Muscle layer of duodenum (tissue), 2 donors: Measurements from ENCODE around the gene TMEM119.
"Not testable (repeated sequence)": the region's sequence is repeated elsewhere in the genome, so short reads cannot be mapped to it uniquely, and the experiment has no call there.

Experiments used
- H3K27ac ChIP-seq: one replicate; pipeline ENCODE4 v1.7.0; 2013; ENCODE audit warnings: mild to moderate bottlenecking, low read length
- H3K27me3 ChIP-seq: one replicate; pipeline ENCODE4 v1.7.0; 2013; ENCODE audit warnings: low read depth, mild to moderate bottlenecking, control low read depth, low read length
- H3K36me3 ChIP-seq, 2 donors: one replicate each; pipeline ENCODE4 v1.7.0; 2013; ENCODE audit warnings: low read length in 2 of 2, control low read depth in 1 of 2, mild to moderate bottlenecking in 1 of 2; ENCODE audit not compliant: insufficient read depth in 2 of 2, control insufficient read depth in 1 of 2
- H3K4me1 ChIP-seq, 2 donors: one replicate each; pipeline ENCODE4 v1.7.0; 2013; ENCODE audit warnings: low read length in 2 of 2, mild to moderate bottlenecking in 2 of 2, control low read depth in 1 of 2, moderate library complexity in 1 of 2; ENCODE audit not compliant: insufficient read depth in 2 of 2, control insufficient read depth in 1 of 2
- H3K4me3 ChIP-seq, 2 donors: one replicate each; pipeline ENCODE4 v1.7.0; 2013; ENCODE audit warnings: low read length in 2 of 2, low read depth in 1 of 2, mild to moderate bottlenecking in 1 of 2
- H3K9me3 ChIP-seq, 2 donors: one replicate each; pipeline ENCODE4 v1.7.0; 2013; ENCODE audit warnings: low read length in 2 of 2, control low read depth in 1 of 2, mild to moderate bottlenecking in 1 of 2; ENCODE audit not compliant: control insufficient read depth in 1 of 2
- donor health status: healthy.

The TMEM119 gene

GRCh38 chr12:108583991-108584390 lies 13.9 kb downstream of the TMEM119 start:
- Histone ChIP-seq H3K9me3 (no peaks in the 10 kb centered on the region), H3K4me3 (no peak overlapping the region), H3K27me3 (no peaks in the 10 kb centered on the region), H3K4me1 (no peaks in the 10 kb centered on the region), H3K27ac (no peak overlapping the region), H3K36me3 (no peaks in the 10 kb centered on the region)

GRCh38 chr12:108582978-108583770 lies 14.7 kb downstream of the TMEM119 start:
- no peaks in the 10 kb centered on the region for H3K27me3 ChIP-seq
- no peaks in the 10 kb centered on the region for H3K4me1 ChIP-seq
- H3K9me3 ChIP-seq = no peaks in the 10 kb centered on the region
- H3K36me3 ChIP-seq = no peaks in the 10 kb centered on the region
- no peak overlapping the region for H3K27ac ChIP-seq
- no peak overlapping the region for H3K4me3 ChIP-seq

- no peaks in the 10 kb centered on the region for H3K36me3 ChIP-seq
- H3K4me1 ChIP-seq = no peaks in the 10 kb centered on the region
- no peak overlapping the region for H3K27ac ChIP-seq
- H3K9me3 ChIP-seq = no peaks in the 10 kb centered on the region
- no peak overlapping the region for H3K4me3 ChIP-seq
- no peaks in the 10 kb centered on the region for H3K27me3 ChIP-seq
These were observed 15.4 kb downstream of the TMEM119 start for GRCh38 chr12:108582509-108582908.

- no peaks in the 10 kb centered on the region for H3K9me3 ChIP-seq
- H3K27me3 ChIP-seq = no peaks in the 10 kb centered on the region
- no peaks in the 10 kb centered on the region for H3K4me1 ChIP-seq
- no peak overlapping the region for H3K27ac ChIP-seq
- no peak overlapping the region for H3K4me3 ChIP-seq
- no peaks in the 10 kb centered on the region for H3K36me3 ChIP-seq
These were observed 16.3 kb downstream of the TMEM119 start for GRCh38 chr12:108581311-108582227.

- Histone ChIP-seq H3K4me3 (no peak overlapping the region), H3K27me3 (no peaks in the 10 kb centered on the region), H3K36me3 (no peaks in the 10 kb centered on the region), H3K9me3 (no peaks in the 10 kb centered on the region), H3K4me1 (no peaks in the 10 kb centered on the region), H3K27ac (no peak overlapping the region)
These were observed 17.4 kb downstream of the TMEM119 start for GRCh38 chr12:108580531-108580930.

GRCh38 chr12:108578813-108579212 lies 19.1 kb downstream of the TMEM119 start:
- no peaks in the 10 kb centered on the region for H3K4me1 ChIP-seq
- H3K9me3 ChIP-seq = no peaks in the 10 kb centered on the region
- no peaks in the 10 kb centered on the region for H3K27me3 ChIP-seq
- no peak overlapping the region for H3K4me3 ChIP-seq
- H3K27ac ChIP-seq = no peak overlapping the region
- H3K36me3 ChIP-seq = no peaks in the 10 kb centered on the region

GRCh38 chr12:108578264-108578663 lies 19.6 kb downstream of the TMEM119 start:
- no peaks in the 10 kb centered on the region for H3K9me3 ChIP-seq
- no peaks in the 10 kb centered on the region for H3K4me1 ChIP-seq
- no peak overlapping the region for H3K4me3 ChIP-seq
- no peaks in the 10 kb centered on the region for H3K27me3 ChIP-seq
- H3K36me3 ChIP-seq = no peaks in the 10 kb centered on the region
- H3K27ac ChIP-seq = no peak overlapping the region

- no peak overlapping the region for H3K4me3 ChIP-seq
- H3K27ac ChIP-seq = no peak overlapping the region
- no peaks in the 10 kb centered on the region for H3K27me3 ChIP-seq
- H3K9me3 ChIP-seq = no peaks in the 10 kb centered on the region
- H3K4me1 ChIP-seq = no peaks in the 10 kb centered on the region
- no peaks in the 10 kb centered on the region for H3K36me3 ChIP-seq
These were observed 20.4 kb downstream of the TMEM119 start for GRCh38 chr12:108577458-108577857.

- H3K27ac ChIP-seq = no peak overlapping the region
- no peak overlapping the region for H3K4me3 ChIP-seq
- H3K9me3 ChIP-seq = no peaks in the 10 kb centered on the region
These were observed 21.1 kb downstream of the TMEM119 start for GRCh38 chr12:108576660-108577234.

GRCh38 chr12:108575199-108575912 lies 22.5 kb downstream of the TMEM119 start:
- H3K4me1 ChIP-seq = no peaks in the 10 kb centered on the region
- no peak overlapping the region for H3K27ac ChIP-seq
- peaks cover 0 to under 1% of the 10 kb centered on the region in 2 donors for H3K36me3 ChIP-seq
- no peak overlapping the region for H3K4me3 ChIP-seq
- no peaks in the 10 kb centered on the region for H3K9me3 ChIP-seq
- no peaks in the 10 kb centered on the region for H3K27me3 ChIP-seq

More at GRCh38 chr12:108576660-108577234, 21.1 kb downstream of the TMEM119 start:
- Histone ChIP-seq H3K27me3 (no peaks in the 10 kb centered on the region), H3K4me1 (no peaks in the 10 kb centered on the region), H3K36me3 (no peaks in the 10 kb centered on the region)

- not testable (repeated sequence) for H3K27ac ChIP-seq, H3K36me3 ChIP-seq, H3K4me1 ChIP-seq, H3K9me3 ChIP-seq, H3K27me3 ChIP-seq, H3K4me3 ChIP-seq
These were observed 23.6 kb downstream of the TMEM119 start for GRCh38 chr12:108574276-108574675.
